DMS153 treated with DMSO at 0.1 percent for 48 hours (cell line): Measurements from ENCODE around the gene C2orf80.
"Not testable (repeated sequence)": the region's sequence is repeated elsewhere in the genome, so short reads cannot be mapped to it uniquely, and the experiment has no call there.

Source experiments
- DNase-seq: peaks from one replicate; lab custom pipeline; 2025; ENCODE audit not compliant: unreplicated experiment; lab: John Stamatoyannopoulos, UW

The C2orf80 gene

DNA sequence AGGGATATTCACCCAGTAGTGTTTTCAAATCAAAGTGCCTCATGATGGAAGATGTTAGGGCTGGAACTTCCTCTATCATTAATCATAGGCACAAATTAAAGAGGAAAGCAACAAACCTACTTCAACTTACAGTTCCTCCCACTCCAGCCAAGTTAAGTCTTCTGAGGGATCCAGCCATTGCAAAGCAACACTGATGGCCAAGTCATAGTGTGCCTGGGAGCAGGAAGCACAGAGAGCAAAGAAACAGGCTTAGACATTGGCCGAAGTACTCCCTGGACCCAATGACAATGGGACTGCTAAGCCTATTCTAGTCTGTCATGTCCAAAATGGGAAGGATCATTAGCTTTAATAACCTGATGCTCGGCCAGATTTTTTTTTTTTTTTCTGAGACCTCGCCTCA lies 7.0 kb downstream of the C2orf80 start:
- no peak for DNase-seq

DNA sequence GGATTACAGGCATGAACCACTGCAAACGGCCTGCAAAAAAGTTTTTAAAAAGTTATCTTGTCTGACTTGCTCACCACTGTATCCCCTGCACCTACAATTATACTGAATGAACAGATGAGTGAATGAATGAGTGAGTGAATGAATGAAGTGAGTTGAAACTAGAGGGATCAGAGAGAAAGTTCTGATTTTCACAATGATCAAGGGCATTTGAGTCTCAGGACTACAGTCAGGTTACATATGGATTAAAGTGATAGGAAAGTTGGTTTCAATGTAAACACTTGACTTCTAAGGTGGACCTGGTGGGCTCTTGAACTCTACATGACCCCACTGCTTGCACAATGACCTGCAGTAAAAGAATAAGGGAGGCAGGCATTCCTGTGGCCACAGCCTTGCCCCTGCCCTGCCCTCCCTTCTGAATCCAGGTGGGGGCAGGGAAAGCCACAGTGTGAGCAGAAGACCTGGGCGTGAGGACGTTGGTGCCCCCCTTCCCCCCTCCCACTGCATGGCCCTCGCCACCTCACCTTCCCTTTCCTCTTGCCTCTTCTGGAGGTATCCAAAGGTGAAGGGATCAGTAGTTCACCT lies 10.7 kb downstream of the C2orf80 start:
- no peak for DNase-seq

DNA sequence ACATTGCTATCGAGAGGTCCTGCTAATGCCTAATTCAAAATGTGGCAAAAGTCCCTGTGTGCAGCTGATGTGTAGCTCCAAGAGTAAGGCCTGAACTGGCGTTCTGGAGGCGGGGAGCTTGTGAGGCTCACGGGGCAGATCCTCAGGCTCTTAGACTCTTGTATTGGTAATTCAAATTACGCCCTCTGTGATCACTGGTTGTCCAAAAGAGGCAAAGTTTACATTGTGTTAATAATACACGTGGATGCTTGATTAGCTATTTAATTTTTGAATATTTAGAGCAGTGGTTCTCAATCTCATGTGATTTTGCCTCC lies 14.0 kb downstream of the C2orf80 start:
- no peak for DNase-seq

DNA sequence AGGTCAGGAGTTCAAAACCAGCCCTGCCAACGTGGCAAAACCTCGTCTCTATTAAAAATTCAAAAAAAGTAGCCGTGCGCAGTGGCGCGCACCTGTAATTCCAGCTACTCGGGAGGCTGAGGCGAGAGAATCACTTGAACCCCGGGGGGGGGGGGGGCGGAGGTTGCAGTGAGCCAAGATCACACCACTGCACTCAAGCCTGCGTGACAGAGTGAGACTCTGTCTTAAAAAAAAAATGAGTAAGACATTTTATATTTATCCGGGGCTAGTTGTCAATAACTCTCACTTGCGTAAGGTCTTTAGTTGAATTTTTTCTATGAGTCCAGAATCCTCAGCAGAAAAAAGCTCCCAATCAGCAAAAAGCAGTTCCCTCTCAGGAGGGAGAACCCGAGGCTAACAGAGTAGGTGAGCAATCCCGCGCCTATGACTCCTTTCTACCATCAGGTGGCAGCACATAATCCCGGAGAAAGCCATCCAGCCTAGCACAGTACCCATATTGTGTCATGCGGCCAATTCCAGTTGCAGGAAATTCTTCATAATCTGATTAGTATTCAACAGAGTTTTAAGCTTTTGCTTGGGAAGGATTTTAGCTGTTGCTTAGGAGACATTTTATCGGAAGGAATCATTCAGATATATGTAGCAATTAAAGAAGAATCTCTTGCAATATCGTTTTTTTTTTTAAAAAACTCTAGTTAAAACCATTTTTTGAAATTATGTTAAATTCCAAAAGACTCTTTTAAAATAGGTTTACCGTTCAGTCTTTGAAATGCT lies 14.6 kb downstream of the C2orf80 start:
- peak; percentile 72 for DNase-seq

DNA sequence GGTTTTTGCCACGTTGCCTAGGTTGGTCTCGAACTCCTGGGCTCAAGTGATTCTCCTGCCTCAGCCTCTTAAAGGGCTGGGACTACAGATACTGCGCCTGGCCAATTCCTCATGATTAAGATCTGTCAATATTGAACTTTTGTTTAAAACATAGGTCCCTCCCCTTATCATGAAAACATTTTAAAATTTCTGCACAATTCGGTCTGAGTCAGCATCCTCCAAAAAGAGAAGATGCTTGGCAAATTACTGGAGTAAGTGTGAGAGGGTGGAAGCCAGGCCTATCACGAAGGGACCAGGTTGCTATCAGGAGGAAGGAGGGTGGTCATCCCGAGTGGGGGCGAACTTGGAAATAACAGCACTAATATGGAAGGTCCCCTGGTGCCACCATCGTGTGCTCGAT lies 15.7 kb downstream of the C2orf80 start:
- DNase-seq: no peak

DNA sequence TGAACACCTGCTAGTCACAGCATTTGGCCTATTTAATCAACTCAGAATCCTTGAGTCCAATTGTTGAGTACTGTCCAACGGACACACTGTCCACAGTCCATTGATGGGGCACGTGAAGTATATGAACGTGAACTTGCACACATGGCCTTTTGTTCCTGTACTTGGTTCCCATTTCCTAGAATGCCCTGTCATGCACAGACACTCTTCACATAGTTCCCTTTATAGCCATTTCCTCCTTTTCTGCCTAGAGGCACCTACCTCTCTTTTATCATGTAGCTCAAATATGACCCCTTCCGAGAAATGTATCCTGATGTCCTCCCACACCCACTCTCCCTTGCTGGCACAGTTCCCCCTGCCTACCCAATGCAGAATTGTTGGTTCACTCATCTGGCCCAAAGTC lies 17.7 kb downstream of the C2orf80 start:
- DNase-seq: no peak

DNA sequence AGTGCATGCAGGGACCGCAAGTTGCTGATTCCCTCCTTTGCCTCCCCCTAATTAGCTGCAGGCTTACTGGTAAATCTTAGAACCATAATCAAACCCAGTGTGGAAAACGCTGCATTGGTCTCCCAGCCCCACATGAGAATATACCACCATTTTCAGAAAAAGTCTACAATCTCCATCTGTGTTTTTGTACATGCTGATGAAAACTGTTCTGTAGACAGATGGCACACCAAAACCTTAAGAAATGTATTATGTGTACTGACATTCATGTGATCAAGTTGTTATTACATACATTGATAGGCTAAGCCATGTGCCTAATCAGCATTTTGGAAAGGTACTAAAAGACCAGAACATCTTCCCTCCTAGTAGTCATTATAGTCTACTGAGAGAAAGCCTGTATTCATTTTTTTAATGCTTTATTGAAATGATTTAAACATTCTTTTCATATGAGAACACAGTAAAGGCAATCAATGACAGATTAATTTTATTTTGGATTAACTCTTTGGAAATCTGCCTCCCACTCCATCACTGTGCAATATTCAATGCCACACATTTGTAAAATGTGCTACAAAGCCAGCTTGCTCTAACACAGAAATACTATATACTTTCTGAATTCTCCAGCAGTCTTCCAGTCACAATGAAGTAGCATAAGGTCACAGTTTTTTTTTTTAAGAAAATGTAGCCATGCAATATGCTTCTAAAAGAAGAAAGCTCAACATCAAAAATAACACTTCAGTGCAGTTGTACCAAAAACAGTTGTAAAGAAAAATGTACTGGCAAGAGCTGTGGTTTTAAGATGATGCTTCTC lies 24.7 kb downstream of the C2orf80 start:
- DNase-seq: no peak

DNA sequence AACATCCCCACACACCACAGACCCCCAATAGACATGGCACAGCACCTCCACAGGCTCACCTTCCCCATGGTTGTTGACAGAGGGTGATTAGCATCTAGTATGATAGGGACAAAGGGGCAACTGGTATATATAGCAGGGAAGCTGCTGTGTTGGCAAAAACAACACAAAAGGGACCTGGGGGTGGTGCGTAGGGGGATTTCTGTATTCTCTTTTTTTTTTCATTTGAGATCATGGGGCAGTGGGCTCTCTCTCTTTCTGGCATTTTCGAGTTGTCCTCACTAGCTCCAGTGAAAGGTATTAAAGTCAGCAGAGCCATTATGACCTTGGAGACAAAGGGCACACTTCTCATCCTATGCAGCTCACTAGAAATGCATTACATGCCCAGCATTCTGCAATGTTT lies 26.3 kb downstream of the C2orf80 start, which contains the start of gene CRYGA:
CRYGA (minus strand) TSS at position 101 of the 400 bp plus-strand sequence; CDS start at position 68, 33 bp downstream.
- no peak for DNase-seq

DNA sequence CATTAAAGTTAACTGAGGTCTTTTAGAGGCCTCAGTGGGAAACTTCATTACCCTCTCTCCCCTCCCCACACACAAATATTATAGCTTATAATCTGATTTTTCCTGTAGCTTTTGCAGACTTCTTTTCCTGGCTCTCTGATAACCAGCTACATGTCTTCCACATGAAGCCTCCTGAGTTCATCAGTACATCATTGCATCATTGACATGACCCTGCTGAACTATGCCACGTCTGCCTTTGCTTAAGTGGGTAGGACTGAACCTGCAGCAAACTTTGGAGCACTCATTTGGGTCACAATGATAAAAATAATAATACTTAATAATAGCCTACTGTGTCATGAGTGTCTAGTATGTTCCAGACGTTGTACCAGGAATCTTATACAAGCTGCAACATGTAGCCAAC lies 33.4 kb downstream of the C2orf80 start:
- DNase-seq: no peak

DNA sequence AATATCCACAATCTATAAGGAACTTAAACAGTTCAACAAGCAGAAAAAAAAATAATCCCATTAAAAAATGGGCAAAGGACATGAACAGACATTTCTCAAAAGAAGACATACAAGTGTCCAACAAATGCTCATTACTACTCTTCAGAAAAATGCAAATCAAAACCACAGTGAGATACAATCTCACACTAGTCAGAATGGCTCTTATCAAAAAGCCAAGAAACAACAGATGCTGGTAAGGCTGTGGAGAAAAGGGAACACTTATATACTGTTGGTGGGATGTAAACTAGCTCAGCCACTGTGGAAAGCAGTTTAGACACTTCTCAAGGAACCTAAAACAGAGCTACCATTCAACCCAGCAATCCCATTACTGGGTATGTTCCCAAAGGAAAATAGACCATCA lies 36.7 kb downstream of the C2orf80 start:
- no peak for DNase-seq

DNA sequence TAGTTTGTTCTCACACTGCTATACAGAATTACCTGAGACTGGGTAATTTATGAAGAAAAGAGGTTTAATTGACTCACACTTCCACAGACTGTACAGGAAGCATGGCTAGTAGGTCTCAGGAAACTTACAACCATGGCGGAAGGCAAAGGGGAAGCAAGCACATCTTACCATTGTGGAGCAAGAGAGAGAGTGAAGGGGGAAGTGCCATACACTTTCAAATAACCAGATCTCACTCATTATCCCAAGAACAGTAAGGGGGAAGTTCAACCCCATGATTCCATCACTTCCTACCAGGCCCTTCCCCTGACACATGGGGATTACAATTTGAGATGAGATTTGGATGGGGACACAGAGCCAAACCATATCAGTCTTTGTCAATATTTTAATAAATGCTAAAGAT lies 38.9 kb downstream of the C2orf80 start:
- DNase-seq: no peak

DNA sequence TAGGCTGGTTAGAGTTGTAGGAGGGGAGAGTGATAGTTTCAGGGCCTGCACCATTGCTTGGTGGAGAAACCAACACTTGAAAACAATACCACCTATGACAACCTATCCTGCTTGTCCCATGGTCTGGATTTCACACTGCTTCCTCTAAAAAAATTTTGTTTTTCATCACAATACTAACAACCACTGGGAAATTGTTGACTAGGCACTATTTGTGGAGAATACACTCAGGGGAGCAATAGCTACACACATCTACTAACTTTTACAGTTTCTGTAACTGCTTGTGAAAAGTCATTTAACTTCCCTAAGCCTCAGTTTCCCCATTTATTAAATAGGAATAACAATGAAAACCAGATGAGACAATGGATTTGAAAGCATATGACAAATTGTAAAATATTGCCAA lies 39.7 kb downstream of the C2orf80 start:
- DNase-seq: no peak

DNA sequence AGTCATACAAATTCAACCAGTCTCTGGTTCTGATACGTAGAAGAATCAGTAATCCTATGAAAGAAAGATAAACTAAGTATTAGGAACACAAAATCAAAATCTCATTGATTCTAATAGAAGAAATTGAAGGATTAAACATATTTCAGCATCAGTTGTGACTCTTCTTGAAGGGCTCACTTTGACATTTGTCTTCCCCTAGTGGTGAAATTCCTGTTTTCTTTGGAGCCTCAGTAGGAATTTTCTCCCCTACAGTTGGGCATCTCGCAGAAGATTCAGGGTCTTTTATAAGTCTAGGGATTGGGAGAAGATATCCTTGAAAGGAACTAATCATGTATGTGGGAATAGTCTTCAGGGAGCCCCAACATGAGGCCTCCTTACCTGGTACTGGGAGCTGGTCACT lies 41.0 kb downstream of the C2orf80 start:
- DNase-seq: no peak

DNA sequence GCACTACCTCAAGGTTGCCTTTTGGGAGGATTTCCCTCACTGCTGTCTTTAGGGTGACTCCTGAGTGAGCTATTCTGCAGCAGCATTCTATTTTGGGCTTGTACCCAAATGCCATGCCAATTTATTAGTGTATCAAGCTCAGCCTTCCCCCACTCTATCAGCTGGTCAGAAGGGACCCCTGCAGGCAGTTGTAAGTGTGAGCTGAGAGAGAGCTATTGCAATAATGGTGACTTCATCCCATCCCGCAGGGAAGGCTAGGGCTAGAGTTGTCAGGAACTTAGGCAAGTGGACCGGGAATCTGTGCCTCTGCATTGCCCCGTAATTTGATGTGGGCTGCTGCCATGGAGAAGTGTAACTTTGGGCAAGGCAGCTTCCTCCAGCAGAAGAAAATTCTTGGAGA lies 42.1 kb downstream of the C2orf80 start:
- no peak for DNase-seq

DNA sequence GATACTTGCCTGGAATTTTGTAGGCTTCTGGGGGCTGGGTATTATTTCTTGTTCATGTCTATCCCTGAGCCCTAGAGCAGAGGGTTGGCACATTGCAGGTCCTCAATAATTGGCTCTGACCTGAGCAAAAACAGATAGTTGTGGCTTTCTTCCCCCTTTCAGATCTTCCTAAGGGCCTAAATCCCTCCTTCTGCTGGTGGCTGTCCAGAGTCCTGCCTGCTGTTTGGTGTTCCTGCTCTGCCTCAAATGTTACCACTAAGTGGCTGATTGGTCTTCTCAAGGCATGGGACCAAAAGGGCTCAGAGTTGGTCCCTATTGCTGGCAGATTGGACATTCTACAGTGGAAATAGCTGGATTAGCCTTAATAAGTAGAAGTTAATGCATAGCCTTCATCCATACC lies 42.8 kb downstream of the C2orf80 start:
- no peak for DNase-seq

DNA sequence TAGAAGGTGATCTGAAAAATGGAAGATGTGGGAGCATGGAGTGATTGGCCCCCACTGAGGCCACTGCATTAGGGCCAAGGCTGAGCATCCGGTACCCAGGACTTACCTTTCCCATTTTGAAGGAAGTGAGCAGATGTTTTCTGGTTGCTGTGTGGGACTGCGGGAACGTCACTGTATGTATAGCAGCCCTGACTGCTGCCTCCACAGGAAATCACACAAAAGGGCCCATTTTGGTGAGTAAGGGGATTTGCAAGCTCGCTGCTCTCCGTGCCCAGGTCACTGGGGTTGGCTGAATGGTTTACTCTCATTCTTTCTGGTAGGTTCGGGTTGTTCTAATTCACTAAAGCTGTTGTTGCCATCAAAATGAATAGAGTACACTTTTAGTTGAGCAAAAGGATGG lies 43.8 kb downstream of the C2orf80 start, which contains the start of gene CRYGB:
CRYGB (minus strand) TSS at position 153 of the 400 bp plus-strand sequence; CDS start at position 115, 38 bp downstream.
- DNase-seq: no peak

DNA sequence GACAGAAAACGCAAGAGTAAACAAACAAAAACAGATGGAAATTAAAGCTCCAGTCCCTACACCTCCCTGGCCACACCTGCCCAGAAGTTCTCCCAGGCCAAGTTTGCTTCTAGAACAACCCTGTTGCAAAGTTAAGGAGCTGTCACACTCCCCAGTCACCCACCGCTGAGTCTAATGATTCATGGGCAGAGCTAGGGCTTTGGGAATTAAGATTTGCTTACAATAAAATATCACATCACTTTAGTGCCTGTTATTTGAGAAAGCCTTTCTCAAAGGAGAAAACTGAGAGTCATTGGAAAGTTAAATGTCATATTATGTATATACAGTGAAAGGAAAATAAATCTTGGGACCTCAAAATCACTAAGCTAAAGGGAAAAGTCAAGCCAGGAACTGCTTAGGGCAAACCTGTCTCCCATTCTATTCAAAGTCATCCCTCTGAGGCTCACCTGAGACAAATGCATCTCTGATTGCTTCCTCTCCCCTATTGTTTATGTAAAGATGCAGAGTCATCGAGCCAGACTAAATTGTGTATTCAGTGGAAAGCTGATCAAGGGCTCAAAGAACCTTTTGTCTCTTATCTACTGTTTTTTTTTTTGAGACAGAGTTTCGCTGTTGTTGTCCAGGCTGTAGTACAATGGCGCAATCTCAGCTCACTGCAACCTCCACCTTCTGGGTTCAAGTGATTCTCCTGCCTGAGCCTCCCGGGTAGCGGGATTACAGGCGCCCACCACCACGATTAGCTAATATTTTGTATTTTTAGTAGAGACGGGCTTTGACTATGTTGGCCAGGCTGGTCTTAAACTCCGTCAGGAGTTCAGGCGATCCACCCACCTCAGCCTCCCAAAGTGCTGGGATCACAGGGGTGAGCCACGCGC lies 46.7 kb downstream of the C2orf80 start:
- DNase-seq: no peak

DNA sequence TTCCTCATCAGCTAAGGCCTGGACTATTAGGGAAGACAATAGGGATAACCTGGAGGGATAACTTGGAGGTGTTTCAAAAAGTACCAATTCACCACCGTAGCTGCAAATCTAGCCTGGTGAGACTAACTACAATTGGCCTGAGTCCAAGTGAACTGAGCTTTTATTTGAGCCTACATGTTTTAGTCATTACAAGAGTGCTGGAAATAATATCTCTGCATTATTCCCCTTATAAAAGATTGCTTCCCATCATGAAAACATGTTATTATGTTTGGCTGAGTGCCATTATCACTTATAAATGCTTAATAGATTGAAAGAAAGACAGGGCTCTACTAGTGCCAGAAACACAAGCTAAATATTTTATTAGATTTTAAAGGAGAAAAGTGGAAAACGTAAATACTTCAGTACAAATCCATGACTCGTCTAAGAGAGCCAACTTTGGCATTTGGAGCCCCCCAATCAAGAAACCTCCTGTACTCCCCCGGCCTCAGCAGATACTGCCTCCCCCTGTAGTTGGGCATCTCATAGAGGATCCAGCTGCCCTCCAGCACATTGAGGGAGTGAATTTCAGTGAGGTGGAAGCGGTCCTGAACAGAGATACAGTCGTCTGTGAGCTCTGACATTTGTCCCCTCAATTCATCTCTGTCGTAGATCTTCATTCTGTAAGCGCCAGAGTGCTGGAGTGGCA lies 47.4 kb downstream of the C2orf80 start:
- peak; percentile 84 for DNase-seq

DNA sequence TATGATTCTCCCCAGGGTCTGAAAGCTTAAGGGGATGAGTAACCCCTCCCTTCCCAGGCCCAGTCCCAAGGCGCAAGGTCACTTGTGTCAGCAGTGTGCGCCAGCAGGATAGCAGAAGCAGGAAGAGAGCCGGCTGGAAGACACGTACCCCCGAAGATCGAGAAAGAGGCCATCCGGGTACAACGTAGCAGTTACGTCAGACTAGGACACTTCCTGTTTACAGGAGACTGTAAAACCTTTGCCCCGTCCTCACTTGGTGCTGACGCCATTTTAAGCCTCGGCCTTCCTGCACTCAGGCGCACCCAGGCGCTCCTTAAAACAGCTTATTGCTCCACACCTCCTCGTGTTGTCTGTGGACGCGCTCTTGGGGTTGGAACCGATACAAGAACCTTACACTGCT lies 50.4 kb downstream of the C2orf80 start:
- no peak for DNase-seq

DNA sequence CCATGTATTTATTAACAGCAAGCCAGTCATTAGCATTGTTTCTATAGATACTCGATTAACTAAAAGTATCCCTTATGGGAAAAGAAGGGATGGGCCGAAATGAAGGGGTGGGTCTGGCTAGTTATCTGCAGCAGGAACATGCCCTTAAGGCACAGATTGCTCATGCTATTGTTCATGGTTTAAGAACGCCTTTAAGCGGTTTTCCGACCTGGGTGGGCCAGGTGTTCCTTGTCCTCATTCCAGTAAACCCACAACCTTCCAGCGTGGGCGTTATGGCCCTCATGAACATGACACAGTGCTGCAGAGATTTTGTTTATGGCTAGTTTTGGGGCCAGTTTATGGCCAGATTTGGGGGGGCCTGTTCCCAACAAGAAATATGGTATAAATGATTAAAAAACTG lies 51.5 kb downstream of the C2orf80 start:
- not testable (repeated sequence) for DNase-seq

DNA sequence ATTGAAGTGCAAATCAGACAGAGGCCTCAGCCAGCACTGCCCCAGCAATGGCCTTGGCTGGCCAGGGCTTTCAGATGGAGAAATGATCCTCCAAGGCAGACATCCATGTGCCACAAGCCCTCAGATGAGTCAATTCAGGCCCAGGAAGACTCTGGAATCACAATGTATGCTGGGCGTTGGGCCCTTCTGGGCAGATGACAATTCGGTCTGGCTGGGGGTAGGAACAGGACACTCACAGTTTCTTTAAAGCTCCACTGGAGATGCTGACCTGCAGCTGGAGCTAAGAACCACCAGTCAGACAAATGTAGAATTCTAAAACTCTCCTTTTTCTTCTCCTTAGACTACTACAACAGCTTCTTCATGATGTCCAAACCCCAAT lies 53.1 kb downstream of the C2orf80 start:
- DNase-seq: no peak
